A673 (cell line): Measurements from ENCODE around the gene XYLT2. TPM values are rescaled to one million over a fixed set of nuclear protein-coding genes. Genes with fewer than 3 reads are reported as not detected.
"Not testable (repeated sequence)": the region's sequence is repeated elsewhere in the genome, so short reads cannot be mapped to it uniquely, and the experiment has no call there.

Experiments used
- BruUV-seq: library from RNA; stranded (reverse); fragments of 400-500 nt; replicated peaks from 2 replicates; lab custom pipeline; 2021; lab: Mats Ljungman, UMichigan
- CTCF ChIA-PET: fragments of 300-600 bp; sonication (Branson Sonifier 250); formaldehyde crosslinking; loops from one replicate; lab custom pipeline; 2022; ENCODE audit warnings: antibody characterized with exemption; lab: Charles Lee
- POLR2A ChIA-PET: fragments of 300-600 bp; sonication (Branson Sonifier 250); formaldehyde crosslinking; loops from one replicate; lab custom pipeline; 2022; ENCODE audit warnings: antibody characterized with exemption; ENCODE audit not compliant: low non-redundant PET; lab: Charles Lee
- DNase-seq: peaks from one replicate; pipeline ENCODE4 v3.0.0-alpha.2; 2015; ENCODE audit warnings: low spot score
- H3K27ac ChIP-seq: fragments of 200-600 bp; sonication (generic); 2 replicates; pipeline ENCODE4 v1.5.1; 2016; ENCODE audit warnings: mixed run types, low read depth, mild to moderate bottlenecking, mixed read lengths, antibody characterized with exemption, low read length; ENCODE audit not compliant: poor library complexity, severe bottlenecking
- H3K27me3 ChIP-seq: fragments of 200-600 bp; sonication (generic); replicated peaks from 2 replicates; pipeline ENCODE4 v1.6.1; 2017; ENCODE audit warnings: mixed run types, low read depth, mild to moderate bottlenecking, mixed read lengths, antibody characterized with exemption, low read length; ENCODE audit not compliant: insufficient read depth, poor library complexity
- H3K36me3 ChIP-seq: fragments of 200-600 bp; sonication (generic); 2 replicates; pipeline ENCODE4 v1.6.1; 2016; ENCODE audit warnings: mixed run types, mild to moderate bottlenecking, mixed read lengths, antibody characterized with exemption, low read length; ENCODE audit not compliant: insufficient read depth, poor library complexity, severe bottlenecking
- H3K4me1 ChIP-seq: fragments of 200-600 bp; sonication (generic); 2 replicates; pipeline ENCODE4 v1.6.1; 2017; ENCODE audit warnings: mixed run types, mild to moderate bottlenecking, mixed read lengths, antibody characterized with exemption, low read length; ENCODE audit not compliant: insufficient read depth, poor library complexity, severe bottlenecking
- H3K4me3 ChIP-seq: fragments of 200-600 bp; sonication (generic); 2 replicates; pipeline ENCODE4 v1.5.1; 2016; ENCODE audit warnings: low read depth, mixed run types, mild to moderate bottlenecking, mixed read lengths, low read length; ENCODE audit not compliant: poor library complexity, severe bottlenecking
- H3K9me3 ChIP-seq: fragments of 200-600 bp; sonication (generic); 2 replicates; pipeline ENCODE4 v1.6.1; 2016; ENCODE audit warnings: mixed run types, low read depth, mild to moderate bottlenecking, mixed read lengths, antibody characterized with exemption, low read length; ENCODE audit not compliant: poor library complexity, severe bottlenecking
- EZH2 ChIP-seq: fragments of 200-600 bp; sonication (generic); IDR thresholded peaks from 2 replicates; pipeline ENCODE4 v1.6.1; 2017; ENCODE audit warnings: borderline replicate concordance, low read depth, mild to moderate bottlenecking, mixed read lengths, antibody characterized with exemption, low read length; ENCODE audit not compliant: poor library complexity, severe bottlenecking
- intact Hi-C: fragments of 100-400 bp; cut with micrococcal nuclease; formaldehyde crosslinking; loops from one replicate; pipeline ENCODE4 v1.10.0; 2022; ENCODE audit not compliant: unreplicated experiment
- total RNA-seq: library from RNA; stranded (reverse); gene quantifications from 2 replicates; pipeline ENCODE4 v1.2.3, GENCODE V29; 2021
- TF ChIP-seq, protein P1 (sequence below): fragments of 300-800, 200-600 bp; sonication (generic); conservative IDR thresholded peaks from 2 replicates; pipeline ENCODE4 v1.5.1; 2017; ENCODE audit warnings: low read depth, mild to moderate bottlenecking, antibody characterized with exemption, low read length, moderate library complexity, mixed read lengths

XYLT2 gene
- total RNA-seq, 1 experiment from 2014 or later = 15.8 TPM

DNA sequence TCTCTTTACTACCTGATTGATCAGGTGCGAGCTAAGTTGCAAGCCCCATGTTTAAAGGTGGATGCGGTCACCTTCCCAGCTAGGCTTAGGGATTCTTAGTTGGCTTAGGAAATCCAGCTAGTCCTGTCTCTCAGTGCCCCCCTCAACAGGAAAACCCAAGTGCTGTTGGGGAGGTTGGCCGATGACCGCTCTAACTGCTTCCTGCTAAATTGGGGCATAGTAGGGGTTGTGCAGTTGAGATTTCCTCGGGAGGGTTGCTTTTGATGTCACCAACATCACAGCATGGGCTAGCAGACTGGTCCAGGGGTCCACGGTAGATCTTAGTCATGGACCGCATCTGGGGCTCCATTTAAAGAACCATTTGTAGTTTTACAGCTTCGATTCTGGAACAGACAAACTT lies 53.7 kb downstream of the XYLT2 start:
- H3K36me3 ChIP-seq, H3K9me3 ChIP-seq, intact Hi-C loops, DNase-seq, H3K4me3 ChIP-seq, H3K27me3 ChIP-seq, CTCF ChIA-PET, BruUV-seq, H3K4me1 ChIP-seq, H3K27ac ChIP-seq, POLR2A ChIA-PET: not testable (repeated sequence)

DNA sequence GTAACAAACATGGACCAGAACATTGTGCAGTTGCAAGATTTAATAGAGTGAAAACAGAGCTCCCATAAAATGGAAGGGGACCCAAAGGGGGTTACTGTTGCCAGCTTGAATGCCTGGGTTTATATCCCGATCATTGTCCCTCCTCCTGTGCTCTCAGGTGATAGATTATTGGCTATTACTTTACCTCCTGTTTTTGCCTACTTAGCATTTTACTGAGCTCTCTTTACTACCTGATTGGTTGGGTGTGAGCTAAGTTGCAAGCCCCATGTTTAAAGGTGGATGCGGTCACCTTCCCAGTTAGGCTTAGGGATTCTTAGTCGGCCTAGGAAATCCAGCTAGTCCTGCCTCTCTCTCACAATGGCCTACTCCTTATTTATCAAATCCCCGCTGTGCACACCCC lies 59.4 kb downstream of the XYLT2 start:
- H3K9me3 ChIP-seq, H3K27ac ChIP-seq, H3K4me1 ChIP-seq, POLR2A ChIA-PET, BruUV-seq, DNase-seq, H3K36me3 ChIP-seq, intact Hi-C loops, H3K4me3 ChIP-seq, H3K27me3 ChIP-seq: not testable (repeated sequence)
- CTCF ChIA-PET = interaction anchor here (1.4 kb wide), 1 partner anchor 8 kb away, joined by 3 read pairs; the partner anchor contains the start of gene LRRC59

DNA sequence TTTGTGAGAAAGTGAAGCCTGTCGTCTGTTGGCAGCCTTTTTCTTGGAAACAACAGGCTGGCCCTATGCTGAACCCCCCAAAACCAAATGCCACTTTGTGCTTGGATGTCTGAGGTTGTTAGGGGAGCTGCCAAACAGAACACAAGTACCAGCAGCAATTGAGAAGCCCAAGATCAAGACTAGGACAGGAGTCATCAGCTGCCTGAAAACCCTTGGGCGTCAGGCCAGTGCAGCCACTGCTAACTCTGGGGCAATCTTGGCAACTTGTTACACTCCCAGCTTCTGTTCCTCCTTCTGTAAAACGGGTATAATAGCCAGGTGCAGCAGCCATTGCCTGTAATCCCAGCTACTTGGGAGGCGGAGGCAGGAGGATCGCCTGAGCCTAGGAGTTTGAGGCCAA lies 60.7 kb downstream of the XYLT2 start:
- intact Hi-C loops = no loop called here
- Histone ChIP-seq H3K4me1 (no peaks in the 10 kb centered on the region), H3K36me3 (no peaks in the 10 kb centered on the region), H3K27ac (no peak overlapping the region), H3K9me3 (no peaks in the 10 kb centered on the region), H3K27me3 (no peaks in the 10 kb centered on the region), H3K4me3 (no peak overlapping the region)
- no TSS peak for BruUV-seq
- ChIA-PET CTCF (interaction anchor here (1.4 kb wide), 1 partner anchor 9 kb away, joined by 3 read pairs; the partner anchor contains the start of gene LRRC59), POLR2A (no interaction called here)
- DNase-seq = no peak
- no peak for TF ChIP-seq EZH2
- TF ChIP-seq, protein P1, sequence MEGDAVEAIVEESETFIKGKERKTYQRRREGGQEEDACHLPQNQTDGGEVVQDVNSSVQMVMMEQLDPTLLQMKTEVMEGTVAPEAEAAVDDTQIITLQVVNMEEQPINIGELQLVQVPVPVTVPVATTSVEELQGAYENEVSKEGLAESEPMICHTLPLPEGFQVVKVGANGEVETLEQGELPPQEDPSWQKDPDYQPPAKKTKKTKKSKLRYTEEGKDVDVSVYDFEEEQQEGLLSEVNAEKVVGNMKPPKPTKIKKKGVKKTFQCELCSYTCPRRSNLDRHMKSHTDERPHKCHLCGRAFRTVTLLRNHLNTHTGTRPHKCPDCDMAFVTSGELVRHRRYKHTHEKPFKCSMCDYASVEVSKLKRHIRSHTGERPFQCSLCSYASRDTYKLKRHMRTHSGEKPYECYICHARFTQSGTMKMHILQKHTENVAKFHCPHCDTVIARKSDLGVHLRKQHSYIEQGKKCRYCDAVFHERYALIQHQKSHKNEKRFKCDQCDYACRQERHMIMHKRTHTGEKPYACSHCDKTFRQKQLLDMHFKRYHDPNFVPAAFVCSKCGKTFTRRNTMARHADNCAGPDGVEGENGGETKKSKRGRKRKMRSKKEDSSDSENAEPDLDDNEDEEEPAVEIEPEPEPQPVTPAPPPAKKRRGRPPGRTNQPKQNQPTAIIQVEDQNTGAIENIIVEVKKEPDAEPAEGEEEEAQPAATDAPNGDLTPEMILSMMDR = no peak

DNA sequence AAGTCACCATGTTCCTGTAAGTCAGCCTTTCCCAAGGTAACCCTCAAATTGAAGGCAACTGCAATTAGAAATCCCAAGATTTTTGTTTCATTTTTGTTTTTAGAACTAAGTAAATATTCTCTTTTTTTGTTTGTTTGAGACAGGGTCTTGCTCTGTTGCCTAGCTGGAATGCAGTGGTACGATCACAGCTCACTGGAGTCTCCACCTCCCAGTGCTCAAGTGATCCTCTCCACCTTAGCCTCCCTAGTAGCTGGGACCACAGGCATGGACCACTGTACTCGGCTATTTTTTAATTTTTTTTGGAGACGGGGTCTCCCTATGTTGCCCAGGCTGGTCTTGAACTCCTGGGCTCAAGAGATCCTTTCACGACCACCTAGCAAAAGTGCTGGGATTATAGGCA lies 62.0 kb downstream of the XYLT2 start:
- Histone ChIP-seq H3K4me3 (no peak overlapping the region), H3K4me1 (no peaks in the 10 kb centered on the region), H3K27me3 (no peaks in the 10 kb centered on the region), H3K9me3 (no peaks in the 10 kb centered on the region), H3K36me3 (no peaks in the 10 kb centered on the region), H3K27ac (no peak overlapping the region)
- POLR2A ChIA-PET = no interaction called here
- intact Hi-C loops = no loop called here
- no peak for DNase-seq
- BruUV-seq = no TSS peak
- CTCF ChIA-PET = interaction anchor here (0.8 kb wide), 1 partner anchor 11 kb away, joined by 4 read pairs; no protein-coding TSS in a partner anchor
- no peak for TF ChIP-seq EZH2
- TF ChIP-seq, protein P1 = no peak

Other genes starting within 250 kb of the XYLT2 start
- 45.0 and 51.4 TPM in 2 replicates for gene SAMD14, start 216.0 kb upstream of the XYLT2 start, total RNA-seq
- gene PPP1R9B, start 195.4 kb upstream of the XYLT2 start, total RNA-seq = 61.3 and 68.4 TPM in 2 replicates
- gene SGCA, start 180.1 kb upstream of the XYLT2 start, total RNA-seq = not detected in 2 replicates
- gene COL1A1, start 144.5 kb upstream of the XYLT2 start, total RNA-seq = 24.6 and 44.7 TPM in 2 replicates
- 0.19 TPM in 1 of 2 replicates, not detected in the other for gene TMEM92, start 71.7 kb upstream of the XYLT2 start, total RNA-seq
- 85.6 and 89.4 TPM in 2 replicates for gene MRPL27, start 27.1 kb downstream of the XYLT2 start, total RNA-seq
- 31.9 and 44.0 TPM in 2 replicates for gene EME1, start 27.1 kb downstream of the XYLT2 start, total RNA-seq
- gene LRRC59, start 51.4 kb downstream of the XYLT2 start, total RNA-seq = 177 and 178 TPM in 2 replicates
- 4.1 and 9.2 TPM in 2 replicates for gene ACSF2, start 80.1 kb downstream of the XYLT2 start, total RNA-seq
- 0.17 TPM in 1 of 2 replicates, not detected in the other for gene CHAD, start 122.8 kb downstream of the XYLT2 start, total RNA-seq
- gene RSAD1, start 132.7 kb downstream of the XYLT2 start, total RNA-seq = 44.3 and 48.4 TPM in 2 replicates
- 0.92 and 1.2 TPM in 2 replicates for gene MYCBPAP, start 162.3 kb downstream of the XYLT2 start, total RNA-seq
- gene EPN3, start 186.6 kb downstream of the XYLT2 start, total RNA-seq = 0.09 TPM in 1 of 2 replicates, not detected in the other
- 11.1 and 16.5 TPM in 2 replicates for gene SPATA20, start 201.0 kb downstream of the XYLT2 start, total RNA-seq
- gene CACNA1G, start 214.6 kb downstream of the XYLT2 start, total RNA-seq = 7.1 and 10.8 TPM in 2 replicates